Suprapubic skin (tissue), 4 donors: Measurements from ENCODE around the gene CIRBP. TPM values are rescaled to one million over a fixed set of nuclear protein-coding genes. Genes with fewer than 3 reads are reported as not detected.

Experiments used
- DNase-seq, 2 donors: peaks; one replicate each; pipeline ENCODE4 v3.0.0-alpha.2; 2019; ENCODE audit warnings: low spot score in 2 of 2
- H3K27ac ChIP-seq: fragments of 200-600 bp; sonication (generic); one replicate; pipeline ENCODE4 v1.5.1; 2019
- H3K27me3 ChIP-seq: fragments of 200-600 bp; sonication (generic); one replicate; pipeline ENCODE4 v1.5.1; 2019
- H3K36me3 ChIP-seq: fragments of 200-600 bp; sonication (generic); one replicate; pipeline ENCODE4 v1.5.1; 2019
- H3K4me1 ChIP-seq: fragments of 200-600 bp; sonication (generic); one replicate; pipeline ENCODE4 v1.5.1; 2019
- H3K4me3 ChIP-seq: fragments of 200-600 bp; sonication (generic); one replicate; pipeline ENCODE4 v1.5.1; 2019; ENCODE audit warnings: mild to moderate bottlenecking
- H3K9me3 ChIP-seq: fragments of 200-600 bp; sonication (generic); one replicate; pipeline ENCODE4 v1.5.1; 2019
- EP300 ChIP-seq: sonication (generic); formaldehyde crosslinking; IDR thresholded peaks from one replicate; pipeline ENCODE4 v1.6.1; 2017; ENCODE audit warnings: antibody characterized with exemption
- POLR2A ChIP-seq, 2 donors: fragments of 450-650 bp; IDR thresholded peaks; one replicate each; pipeline ENCODE4 v1.6.1; 2017; ENCODE audit warnings: antibody characterized with exemption in 2 of 2, mild to moderate bottlenecking in 2 of 2, moderate library complexity in 2 of 2
- POLR2AphosphoS5 ChIP-seq, 3 donors: sonication (generic); formaldehyde crosslinking; IDR thresholded peaks; one replicate each; pipeline ENCODE4 v1.6.1; 2017; ENCODE audit warnings: antibody characterized with exemption in 3 of 3
- WGBS: methylation state at CpG from one replicate; pipeline ENCODE4 v1.1.5; 2018; 5-methylcytosine and 5-hydroxymethylcytosine counted together
- total RNA-seq, 4 donors: library from RNA; depleted of rRNA; stranded (reverse); fragments of >200 nt; gene quantifications; one replicate each; pipeline ENCODE4 v1.1.0, GENCODE V29; 2016
- TF ChIP-seq, protein P1 (sequence below), 2 donors: fragments of 200-600 bp in 1 of 2; fragments of 450-650 bp in 1 of 2; sonication (generic) in 1 of 2; IDR thresholded peaks; one replicate each; pipeline ENCODE4 v1.5.1; 2016 to 2019; ENCODE audit warnings: antibody characterized with exemption in 2 of 2, mild to moderate bottlenecking in 1 of 2, moderate library complexity in 1 of 2

Gene CIRBP
- total RNA-seq, 4 donors from 2014 or later: 338 to 672 (median 451) TPM

DNA sequence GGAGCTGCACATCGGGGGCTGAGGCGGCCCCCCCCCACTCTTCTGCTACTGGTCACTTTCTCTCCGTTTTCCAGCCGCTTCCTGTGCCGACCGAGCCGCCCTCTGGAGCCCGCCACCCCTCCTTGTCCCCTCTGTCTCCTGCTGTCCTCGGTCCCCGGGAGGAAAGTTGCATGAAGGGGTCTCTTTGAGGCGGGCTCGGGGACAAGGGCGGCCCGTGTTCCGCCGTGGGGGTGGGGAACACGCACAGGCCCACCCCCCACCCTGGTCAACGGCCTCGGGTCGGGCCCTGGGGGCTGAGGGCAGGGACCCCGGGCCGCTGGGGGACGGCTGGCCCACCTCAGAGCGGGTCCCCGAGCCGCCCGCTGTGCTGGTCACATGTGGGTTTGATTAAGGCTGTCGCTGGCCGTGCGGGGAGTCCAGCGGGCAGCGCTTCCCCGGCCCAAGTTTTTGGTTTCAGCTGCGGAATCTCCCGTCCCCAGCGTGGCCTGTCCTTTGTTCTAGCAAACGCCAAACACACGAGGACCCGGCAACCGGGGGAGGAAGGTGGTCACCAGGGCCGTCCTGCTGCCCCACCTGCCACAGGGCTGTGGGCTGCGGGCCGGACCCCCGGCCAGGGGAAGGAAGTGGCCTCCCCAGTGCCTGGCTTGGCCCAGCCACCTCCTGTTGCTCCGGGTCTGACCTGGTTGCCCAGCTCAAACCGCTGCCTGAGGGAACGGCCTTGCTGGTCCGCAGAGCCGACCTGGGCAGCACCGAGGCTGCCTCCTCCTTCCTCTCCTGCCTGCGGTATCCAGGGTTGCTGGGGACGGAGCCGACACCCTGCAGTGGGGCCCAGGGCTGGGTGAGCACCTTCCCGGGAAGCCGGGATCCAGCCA, 18.5 kb downstream of the CIRBP start:
- 40% methylated on average over 15 of the region's 55 CpGs for WGBS
- TF ChIP-seq POLR2AphosphoS5 (IDR thresholded peaks at IDR 0.05): no peak
- TF ChIP-seq POLR2A (IDR thresholded peaks at IDR 0.05): no peak
- TF ChIP-seq, protein P1, sequence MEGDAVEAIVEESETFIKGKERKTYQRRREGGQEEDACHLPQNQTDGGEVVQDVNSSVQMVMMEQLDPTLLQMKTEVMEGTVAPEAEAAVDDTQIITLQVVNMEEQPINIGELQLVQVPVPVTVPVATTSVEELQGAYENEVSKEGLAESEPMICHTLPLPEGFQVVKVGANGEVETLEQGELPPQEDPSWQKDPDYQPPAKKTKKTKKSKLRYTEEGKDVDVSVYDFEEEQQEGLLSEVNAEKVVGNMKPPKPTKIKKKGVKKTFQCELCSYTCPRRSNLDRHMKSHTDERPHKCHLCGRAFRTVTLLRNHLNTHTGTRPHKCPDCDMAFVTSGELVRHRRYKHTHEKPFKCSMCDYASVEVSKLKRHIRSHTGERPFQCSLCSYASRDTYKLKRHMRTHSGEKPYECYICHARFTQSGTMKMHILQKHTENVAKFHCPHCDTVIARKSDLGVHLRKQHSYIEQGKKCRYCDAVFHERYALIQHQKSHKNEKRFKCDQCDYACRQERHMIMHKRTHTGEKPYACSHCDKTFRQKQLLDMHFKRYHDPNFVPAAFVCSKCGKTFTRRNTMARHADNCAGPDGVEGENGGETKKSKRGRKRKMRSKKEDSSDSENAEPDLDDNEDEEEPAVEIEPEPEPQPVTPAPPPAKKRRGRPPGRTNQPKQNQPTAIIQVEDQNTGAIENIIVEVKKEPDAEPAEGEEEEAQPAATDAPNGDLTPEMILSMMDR (IDR thresholded peaks at IDR 0.05): no peak
- no peak for TF ChIP-seq EP300
- Histone ChIP-seq H3K4me1 (peaks cover 11% of the 10 kb centered on the region), H3K36me3 (no peaks in the 10 kb centered on the region), H3K27ac (no peak overlapping the region), H3K27me3 (peaks cover 97% of the 10 kb centered on the region), H3K4me3 (no peak overlapping the region), H3K9me3 (no peaks in the 10 kb centered on the region)
- DNase-seq: no peak

- H3K27ac ChIP-seq: no peak overlapping the region
- 87% methylated on average over 14 of the region's 18 CpGs for WGBS
- no peak overlapping the region for H3K4me3 ChIP-seq
- peaks cover 97% of the 10 kb centered on the region for H3K27me3 ChIP-seq
- DNase-seq: no peak
- H3K9me3 ChIP-seq: no peaks in the 10 kb centered on the region
- no peak for TF ChIP-seq POLR2A (IDR thresholded peaks at IDR 0.05)
- no peak for TF ChIP-seq EP300
- TF ChIP-seq POLR2AphosphoS5 (IDR thresholded peaks at IDR 0.05): no peak
- TF ChIP-seq, protein P1 (IDR thresholded peaks at IDR 0.05): no peak
- no peaks in the 10 kb centered on the region for H3K36me3 ChIP-seq
- peaks cover 11% of the 10 kb centered on the region for H3K4me1 ChIP-seq
Observed at GRCh38 chr19:1288226-1288612, 19.1 kb downstream of the CIRBP start.

DNA sequence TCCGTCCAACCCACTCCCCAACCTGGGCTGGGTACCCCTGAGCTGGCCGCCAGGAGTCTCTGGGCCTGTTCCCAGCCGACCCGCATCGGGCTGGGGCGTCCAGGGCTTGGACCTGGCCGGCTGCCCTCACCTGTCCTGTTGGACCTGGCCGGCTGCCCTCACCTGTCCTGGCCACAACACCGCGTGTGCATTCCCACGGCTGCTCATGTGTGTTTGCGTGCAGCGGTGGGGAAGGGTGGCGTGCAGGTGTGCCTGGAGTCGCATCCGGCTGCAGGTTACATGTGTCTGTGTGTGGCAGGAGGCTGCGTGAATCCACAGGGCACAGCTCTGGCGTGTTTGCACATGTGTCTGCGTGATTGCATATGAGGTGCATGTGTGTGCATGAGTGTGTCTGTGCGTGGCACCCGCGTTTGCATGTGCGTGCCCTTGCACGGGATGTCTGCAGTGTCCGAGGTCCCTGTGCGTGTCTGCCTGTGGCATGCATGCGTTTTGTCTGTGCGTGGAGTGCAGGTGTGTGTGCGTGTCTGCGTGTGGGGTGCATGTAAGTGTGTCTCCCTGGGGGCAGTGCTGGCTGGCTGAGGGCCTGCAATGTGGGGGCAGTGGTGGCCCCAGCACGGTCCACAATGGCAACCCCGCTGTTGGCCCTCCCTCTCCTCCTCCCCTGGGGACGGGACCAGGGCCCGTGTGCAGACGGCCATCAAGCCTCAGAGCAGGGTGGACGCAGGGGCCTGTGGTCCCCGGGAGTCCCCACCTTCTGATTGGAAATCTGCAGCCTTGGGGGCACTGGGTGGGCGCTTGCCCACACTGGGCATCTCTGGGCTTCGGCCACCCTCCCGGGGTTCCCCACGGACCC, 19.9 kb downstream of the CIRBP start:
- no peak overlapping the region for H3K27ac ChIP-seq
- WGBS: no CpG with 5 or more reads among the region's 41 CpGs
- no peak for DNase-seq
- TF ChIP-seq, protein P1 (IDR thresholded peaks at IDR 0.05): no peak
- no peak for TF ChIP-seq POLR2A (IDR thresholded peaks at IDR 0.05)
- no peak for TF ChIP-seq POLR2AphosphoS5 (IDR thresholded peaks at IDR 0.05)
- TF ChIP-seq EP300: no peak
- H3K9me3 ChIP-seq: no peaks in the 10 kb centered on the region
- no peaks in the 10 kb centered on the region for H3K36me3 ChIP-seq
- H3K4me1 ChIP-seq: peaks cover 11% of the 10 kb centered on the region
- no peak overlapping the region for H3K4me3 ChIP-seq
- peaks cover 97% of the 10 kb centered on the region for H3K27me3 ChIP-seq

DNA sequence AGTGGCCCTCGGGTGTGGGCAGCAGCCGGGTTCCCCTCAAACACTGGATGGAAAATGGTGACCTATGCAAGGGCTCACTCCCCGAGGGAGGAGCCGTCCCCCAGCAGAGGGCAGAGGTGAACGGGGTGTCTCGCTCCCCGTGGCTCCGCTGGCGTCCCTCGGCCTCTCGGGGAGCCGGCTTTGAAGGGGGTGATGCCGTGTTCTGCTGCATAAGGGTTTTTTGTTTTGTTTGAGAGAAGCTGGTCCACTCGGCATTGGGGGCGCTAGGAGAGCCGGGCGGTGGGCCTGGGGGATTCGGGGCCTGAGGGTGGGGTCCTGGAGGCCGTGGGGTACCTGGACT, 20.5 kb downstream of the CIRBP start:
- TF ChIP-seq POLR2A (IDR thresholded peaks at IDR 0.05) (no peak), EP300 (no peak), POLR2AphosphoS5 (IDR thresholded peaks at IDR 0.05) (no peak)
- TF ChIP-seq, protein P1 (IDR thresholded peaks at IDR 0.05): no peak
- Histone ChIP-seq H3K27me3 (peaks cover 97% of the 10 kb centered on the region), H3K27ac (no peak overlapping the region), H3K9me3 (no peaks in the 10 kb centered on the region), H3K4me3 (no peak overlapping the region), H3K4me1 (peaks cover 11% of the 10 kb centered on the region), H3K36me3 (no peaks in the 10 kb centered on the region)
- no peak for DNase-seq
- 62% methylated on average over 10 of the region's 19 CpGs for WGBS

- Histone ChIP-seq H3K9me3 (no peaks in the 10 kb centered on the region), H3K27me3 (peaks cover 97% of the 10 kb centered on the region), H3K27ac (no peak overlapping the region), H3K4me3 (no peak overlapping the region), H3K36me3 (no peaks in the 10 kb centered on the region), H3K4me1 (peaks cover 14% of the 10 kb centered on the region)
- TF ChIP-seq POLR2A (IDR thresholded peaks at IDR 0.05): no peak
- TF ChIP-seq, protein P1 (IDR thresholded peaks at IDR 0.05): no peak
- TF ChIP-seq POLR2AphosphoS5 (IDR thresholded peaks at IDR 0.05): no peak
- no peak for TF ChIP-seq EP300
- DNase-seq: no peak
- whole genome bisulfite sequencing: 59% methylated on average over 5 of the region's 24 CpGs
Observed at GRCh38 chr19:1290196-1290702, 21.1 kb downstream of the CIRBP start.
